Measurements from ENCODE around the gene KRTAP6-1. TPM values are rescaled to one million over a fixed set of nuclear protein-coding genes. Genes with fewer than 3 reads are reported as not detected.

The KRTAP6-1 gene
- polyA plus RNA-seq, 5 donors, result not detected

DNA sequence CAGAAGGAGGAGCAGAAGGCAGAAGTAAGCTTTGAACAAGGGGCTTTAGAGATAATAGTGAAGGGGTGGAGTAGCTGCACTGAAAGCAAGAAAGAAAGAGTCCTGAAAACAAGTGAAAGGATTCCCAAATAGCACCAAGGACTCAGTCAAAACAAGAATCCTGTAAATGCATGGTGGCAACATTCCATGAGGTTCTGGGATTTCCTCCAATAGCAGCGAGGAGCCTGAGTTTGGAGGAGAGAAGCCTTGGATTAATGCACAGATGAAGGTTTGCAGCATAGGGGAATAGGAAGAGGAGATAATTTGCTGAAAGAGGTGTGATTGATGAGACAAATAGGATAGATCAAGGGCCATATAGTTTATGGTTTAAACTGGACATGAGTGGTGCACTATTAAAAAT, 34.4 kb downstream of the KRTAP6-1 start:
- no peak for DNase-seq

DNA sequence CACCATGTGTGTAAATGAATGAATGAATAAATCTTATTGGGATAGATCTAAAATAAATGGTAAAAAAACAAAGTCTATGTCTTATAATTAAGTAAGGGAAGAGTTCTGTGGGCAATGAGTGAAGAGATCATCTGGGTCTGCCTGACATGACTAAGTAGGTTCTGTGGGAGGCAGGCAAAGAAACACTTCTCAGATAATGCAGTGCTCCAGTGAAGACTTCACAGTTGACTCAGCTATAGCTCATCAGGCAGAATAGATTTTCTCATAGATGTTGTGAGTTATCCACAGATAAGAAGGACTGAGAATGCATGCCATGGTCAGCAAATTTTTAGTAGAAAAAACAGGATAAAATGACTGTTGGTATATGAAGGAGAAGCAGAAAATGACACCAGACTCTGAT, 36.0 kb downstream of the KRTAP6-1 start:
- DNase-seq, result no peak

DNA sequence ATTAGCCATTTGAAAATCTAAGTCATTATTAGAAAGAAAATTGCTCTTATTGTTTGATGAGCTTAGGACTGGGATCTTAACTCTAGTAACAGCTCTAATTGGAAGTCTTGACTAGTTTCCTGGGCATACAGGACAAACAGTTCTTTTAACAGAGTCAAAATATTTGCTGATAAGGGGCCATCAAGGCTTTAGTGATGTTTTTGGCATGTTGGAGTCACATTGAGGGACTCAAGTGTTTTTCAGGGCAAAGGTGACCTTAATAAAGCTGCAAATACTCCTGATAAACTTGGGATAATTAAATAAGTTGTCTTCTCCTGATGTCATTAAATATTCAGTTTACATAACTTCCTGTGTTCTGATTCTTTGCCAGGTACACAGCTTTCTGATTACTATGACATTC, 46.1 kb downstream of the KRTAP6-1 start:
- no peak for DNase-seq

DNA sequence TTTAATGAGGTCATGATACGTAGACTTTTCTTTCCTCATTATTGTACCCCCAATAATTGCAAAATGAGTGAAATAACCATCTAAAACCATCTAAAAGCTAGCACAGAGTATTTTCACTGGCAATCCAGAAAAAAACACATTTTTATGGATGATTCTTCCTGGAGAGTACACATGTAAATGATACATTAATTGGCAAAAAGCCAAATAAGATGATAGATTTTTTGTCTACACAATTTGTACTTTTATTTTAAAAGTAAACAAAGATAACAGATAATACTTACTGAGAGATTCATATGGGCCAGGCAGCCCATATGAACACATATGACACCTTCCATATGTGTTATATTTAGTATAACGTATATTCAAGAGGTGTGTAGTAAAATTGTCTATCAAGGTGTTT, 50.1 kb downstream of the KRTAP6-1 start:
- no peak for DNase-seq

Other genes starting within 250 kb of the KRTAP6-1 start
- not detected for gene KRTAP13-2, start 241.7 kb downstream of the KRTAP6-1 start, polyA plus RNA-seq (ENCODE audit: insufficient read depth in 1 of 5, insufficient read length in 5 of 5, low replicate concordance in 1 of 5)
- not detected for gene KRTAP13-1, start 217.9 kb downstream of the KRTAP6-1 start, polyA plus RNA-seq (ENCODE audit: insufficient read depth in 1 of 5, insufficient read length in 5 of 5, low replicate concordance in 1 of 5)
- not detected for gene KRTAP13-3, start 188.0 kb downstream of the KRTAP6-1 start, polyA plus RNA-seq (ENCODE audit: insufficient read depth in 1 of 5, insufficient read length in 5 of 5, low replicate concordance in 1 of 5)
- not detected for gene KRTAP13-4, start 183.7 kb downstream of the KRTAP6-1 start, polyA plus RNA-seq (ENCODE audit: insufficient read depth in 1 of 5, insufficient read length in 5 of 5, low replicate concordance in 1 of 5)
- gene KRTAP15-1, start 173.7 kb downstream of the KRTAP6-1 start, polyA plus RNA-seq (ENCODE audit: insufficient read depth in 1 of 5, insufficient read length in 5 of 5, low replicate concordance in 1 of 5), result not detected
- gene KRTAP19-1, start 133.6 kb downstream of the KRTAP6-1 start, polyA plus RNA-seq (ENCODE audit: insufficient read depth in 1 of 5, insufficient read length in 5 of 5, low replicate concordance in 1 of 5), result not detected
- not detected for gene KRTAP19-2, start 126.5 kb downstream of the KRTAP6-1 start, polyA plus RNA-seq (ENCODE audit: insufficient read depth in 1 of 5, insufficient read length in 5 of 5, low replicate concordance in 1 of 5)
- gene KRTAP19-3, start 121.9 kb downstream of the KRTAP6-1 start, polyA plus RNA-seq (ENCODE audit: insufficient read depth in 1 of 5, insufficient read length in 5 of 5, low replicate concordance in 1 of 5), result not detected
- not detected for gene KRTAP19-4, start 116.8 kb downstream of the KRTAP6-1 start, polyA plus RNA-seq (ENCODE audit: insufficient read depth in 1 of 5, insufficient read length in 5 of 5, low replicate concordance in 1 of 5)
- gene KRTAP19-5, start 111.8 kb downstream of the KRTAP6-1 start, polyA plus RNA-seq (ENCODE audit: insufficient read depth in 1 of 5, insufficient read length in 5 of 5, low replicate concordance in 1 of 5), result not detected
- gene KRTAP19-6, start 72.1 kb downstream of the KRTAP6-1 start, polyA plus RNA-seq (ENCODE audit: insufficient read depth in 1 of 5, insufficient read length in 5 of 5, low replicate concordance in 1 of 5), result not detected
- gene KRTAP19-7, start 52.6 kb downstream of the KRTAP6-1 start, polyA plus RNA-seq (ENCODE audit: insufficient read depth in 1 of 5, insufficient read length in 5 of 5, low replicate concordance in 1 of 5), result not detected
- gene KRTAP22-2, start 23.5 kb downstream of the KRTAP6-1 start, polyA plus RNA-seq (ENCODE audit: insufficient read depth in 1 of 5, insufficient read length in 5 of 5, low replicate concordance in 1 of 5), result not detected
- gene KRTAP6-3, start 21.5 kb downstream of the KRTAP6-1 start, polyA plus RNA-seq (ENCODE audit: insufficient read depth in 1 of 5, insufficient read length in 5 of 5, low replicate concordance in 1 of 5), result not detected
- not detected for gene KRTAP6-2, start 15.0 kb downstream of the KRTAP6-1 start, polyA plus RNA-seq (ENCODE audit: insufficient read depth in 1 of 5, insufficient read length in 5 of 5, low replicate concordance in 1 of 5)
- not detected for gene KRTAP22-1, start 12.8 kb downstream of the KRTAP6-1 start, polyA plus RNA-seq (ENCODE audit: insufficient read depth in 1 of 5, insufficient read length in 5 of 5, low replicate concordance in 1 of 5)
- gene KRTAP20-1, start 2.5 kb upstream of the KRTAP6-1 start, polyA plus RNA-seq (ENCODE audit: insufficient read depth in 1 of 5, insufficient read length in 5 of 5, low replicate concordance in 1 of 5), result not detected
- not detected for gene KRTAP20-4, start 6.7 kb upstream of the KRTAP6-1 start, polyA plus RNA-seq (ENCODE audit: insufficient read depth in 1 of 5, insufficient read length in 5 of 5, low replicate concordance in 1 of 5)
- not detected for gene KRTAP20-2, start 21.3 kb upstream of the KRTAP6-1 start, polyA plus RNA-seq (ENCODE audit: insufficient read depth in 1 of 5, insufficient read length in 5 of 5, low replicate concordance in 1 of 5)
- not detected for gene KRTAP20-3, start 28.9 kb upstream of the KRTAP6-1 start, polyA plus RNA-seq (ENCODE audit: insufficient read depth in 1 of 5, insufficient read length in 5 of 5, low replicate concordance in 1 of 5)
- not detected for gene KRTAP21-3, start 104.8 kb upstream of the KRTAP6-1 start, polyA plus RNA-seq (ENCODE audit: insufficient read depth in 1 of 5, insufficient read length in 5 of 5, low replicate concordance in 1 of 5)
- not detected for gene KRTAP21-2, start 133.3 kb upstream of the KRTAP6-1 start, polyA plus RNA-seq (ENCODE audit: insufficient read depth in 1 of 5, insufficient read length in 5 of 5, low replicate concordance in 1 of 5)
- gene KRTAP21-1, start 141.5 kb upstream of the KRTAP6-1 start, polyA plus RNA-seq (ENCODE audit: insufficient read depth in 1 of 5, insufficient read length in 5 of 5, low replicate concordance in 1 of 5), result not detected
- not detected for gene KRTAP8-1, start 199.3 kb upstream of the KRTAP6-1 start, polyA plus RNA-seq (ENCODE audit: insufficient read depth in 1 of 5, insufficient read length in 5 of 5, low replicate concordance in 1 of 5)
- gene KRTAP7-1, start 215.8 kb upstream of the KRTAP6-1 start, polyA plus RNA-seq (ENCODE audit: insufficient read depth in 1 of 5, insufficient read length in 5 of 5, low replicate concordance in 1 of 5), result not detected

Measured in right lung (tissue), 5 donors.